ENCODE measurements around the gene DDTL.
"Not testable (repeated sequence)": the region's sequence is repeated elsewhere in the genome, so short reads cannot be mapped to it uniquely, and the experiment has no call there.

Gene DDTL

DNA sequence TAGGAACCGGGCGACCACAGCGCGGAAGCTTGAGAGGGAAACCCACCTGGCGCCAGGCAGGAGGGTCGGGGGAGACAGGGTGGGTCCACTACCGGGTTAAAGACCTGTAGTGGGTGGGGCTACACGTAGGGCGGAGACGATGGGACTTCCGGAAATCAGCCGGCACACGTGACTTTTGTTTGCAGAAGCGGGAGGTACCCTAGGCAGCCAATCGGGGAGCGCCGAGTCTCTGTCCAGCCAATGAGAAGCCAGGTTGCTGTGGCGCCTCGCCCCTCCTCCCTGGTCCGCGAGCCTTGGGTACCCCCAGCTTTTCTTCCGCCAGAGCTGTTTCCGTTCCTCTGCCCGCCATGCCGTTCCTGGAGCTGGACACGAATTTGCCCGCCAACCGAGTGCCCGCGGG lies at the start of gene DDTL:
TSS of gene DDTL (plus strand) at position 321 of the 400 bp plus-strand sequence. CDS start at position 348, 27 bp downstream.
- in situ Hi-C loops (cut with MboI; ENCODE audit: low sequenced_read_pairs): not testable (repeated sequence)

DNA sequence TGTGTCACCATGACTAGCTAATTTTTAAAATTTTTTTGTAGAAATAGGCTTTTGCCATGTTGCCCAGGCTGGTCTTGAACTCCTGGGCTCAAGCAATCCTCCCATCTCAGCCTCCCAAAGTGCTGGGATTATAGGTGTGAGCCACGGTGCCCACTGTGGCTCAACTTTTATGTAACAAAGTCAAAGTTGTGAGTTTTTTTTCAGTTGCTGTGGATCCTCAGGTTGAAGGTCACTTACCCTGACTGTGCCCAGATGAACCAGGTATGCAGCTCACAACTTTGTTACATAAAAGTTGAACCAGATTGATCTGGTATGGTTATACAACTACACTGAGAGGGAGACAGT lies 46.4 kb upstream of the DDTL start:
- in situ Hi-C loops (cut with MboI; ENCODE audit: low sequenced_read_pairs): not testable (repeated sequence)

DNA sequence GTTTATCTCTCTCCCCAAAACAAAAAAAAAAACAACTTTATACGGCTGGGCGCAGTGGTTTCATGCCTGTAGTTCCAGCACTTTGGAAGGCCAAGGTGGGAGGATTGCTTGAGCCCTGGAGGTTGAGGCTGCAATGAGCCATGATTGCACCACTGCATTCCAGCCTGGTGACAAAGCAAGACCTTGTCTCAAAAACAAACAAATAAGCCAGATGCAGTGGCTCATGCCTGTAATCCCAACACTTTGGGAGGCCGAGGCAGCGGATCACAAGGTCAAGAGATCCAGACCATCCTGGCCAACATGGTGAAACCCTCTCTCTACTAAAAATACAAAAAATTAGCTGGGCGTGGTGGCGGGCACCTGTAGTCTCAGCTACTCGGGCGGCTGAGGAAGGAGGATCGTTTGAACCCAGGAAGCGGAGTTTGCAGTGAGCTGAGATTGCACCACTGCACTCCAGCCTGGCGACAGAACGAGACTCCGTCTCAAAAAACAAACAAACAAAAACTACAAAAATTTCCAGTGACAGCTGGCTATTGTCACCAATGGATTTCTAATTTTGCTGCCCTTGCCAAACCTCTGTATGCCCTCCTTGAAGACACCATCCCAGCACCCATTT lies 45.0 kb upstream of the DDTL start:
- in situ Hi-C loops (cut with MboI; ENCODE audit: low sequenced_read_pairs): not testable (repeated sequence)

DNA sequence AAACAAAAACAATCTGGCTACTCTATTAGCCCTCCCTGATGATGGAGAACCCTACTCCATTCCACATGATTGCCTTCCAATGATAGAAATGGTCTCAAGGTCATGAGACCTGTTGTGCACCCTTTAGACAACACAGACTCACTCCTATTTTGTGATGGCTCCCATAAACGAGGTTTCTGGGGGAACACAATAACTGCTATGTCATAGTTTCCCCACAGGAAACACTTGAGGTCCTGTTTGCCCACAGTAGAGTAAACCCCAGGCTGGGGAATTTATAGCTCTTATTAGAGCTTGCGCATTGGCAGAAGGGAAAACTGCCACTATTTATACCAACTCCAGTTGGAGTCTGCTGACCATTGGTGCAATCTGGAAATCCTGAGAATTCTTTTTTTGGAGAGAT lies 43.8 kb upstream of the DDTL start:
- in situ Hi-C loops (cut with MboI; ENCODE audit: low sequenced_read_pairs): no loop called here

DNA sequence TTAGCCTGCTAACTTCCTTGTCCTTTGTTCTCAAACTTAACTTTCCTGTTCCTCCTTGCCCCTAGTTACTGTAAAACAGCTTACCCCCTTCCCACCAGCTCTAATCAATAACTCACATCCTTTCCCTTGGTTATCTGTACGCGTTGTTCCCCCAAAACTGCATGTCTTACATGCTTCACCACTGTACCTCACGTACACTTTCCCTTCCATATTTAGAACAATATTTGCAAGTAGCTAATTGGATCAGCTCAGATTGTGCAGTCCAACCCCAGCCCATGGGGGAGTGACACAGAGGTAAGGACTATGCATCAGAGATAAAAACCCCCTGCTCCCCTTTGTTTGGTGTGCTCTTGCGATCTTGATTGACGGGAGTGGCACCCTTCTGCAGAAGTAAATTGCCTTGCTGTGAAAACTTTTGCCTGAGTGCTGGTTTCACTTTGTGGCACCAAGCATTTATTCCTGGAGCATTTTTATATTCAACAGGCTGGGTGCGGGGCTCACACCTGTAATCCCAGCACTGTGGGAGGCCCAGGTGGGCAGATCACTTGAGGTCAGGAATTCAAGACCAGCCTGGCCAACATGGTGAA lies 41.6 kb upstream of the DDTL start:
- in situ Hi-C loops (cut with MboI; ENCODE audit: low sequenced_read_pairs): no loop called here

DNA sequence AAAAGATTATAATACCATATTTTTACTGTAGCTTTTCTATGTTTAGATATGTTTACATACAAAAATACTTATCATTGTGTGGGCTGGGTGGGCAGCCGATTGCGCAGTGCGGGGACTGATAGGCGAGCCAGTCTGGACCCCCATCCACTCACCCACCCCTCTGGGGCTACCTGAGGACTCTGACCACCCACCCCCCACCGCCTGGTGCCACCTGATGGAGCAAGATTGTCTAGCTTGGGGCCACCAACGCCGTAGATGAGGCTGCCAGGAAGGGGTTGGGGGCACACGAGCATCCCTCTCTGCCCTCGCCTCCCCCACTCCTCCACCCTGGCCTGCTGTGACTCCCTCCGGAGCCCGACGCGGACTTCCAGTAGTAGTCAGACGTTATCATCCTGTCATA lies 40.1 kb upstream of the DDTL start:
- in situ Hi-C loops (cut with MboI; ENCODE audit: low sequenced_read_pairs): no loop called here

DNA sequence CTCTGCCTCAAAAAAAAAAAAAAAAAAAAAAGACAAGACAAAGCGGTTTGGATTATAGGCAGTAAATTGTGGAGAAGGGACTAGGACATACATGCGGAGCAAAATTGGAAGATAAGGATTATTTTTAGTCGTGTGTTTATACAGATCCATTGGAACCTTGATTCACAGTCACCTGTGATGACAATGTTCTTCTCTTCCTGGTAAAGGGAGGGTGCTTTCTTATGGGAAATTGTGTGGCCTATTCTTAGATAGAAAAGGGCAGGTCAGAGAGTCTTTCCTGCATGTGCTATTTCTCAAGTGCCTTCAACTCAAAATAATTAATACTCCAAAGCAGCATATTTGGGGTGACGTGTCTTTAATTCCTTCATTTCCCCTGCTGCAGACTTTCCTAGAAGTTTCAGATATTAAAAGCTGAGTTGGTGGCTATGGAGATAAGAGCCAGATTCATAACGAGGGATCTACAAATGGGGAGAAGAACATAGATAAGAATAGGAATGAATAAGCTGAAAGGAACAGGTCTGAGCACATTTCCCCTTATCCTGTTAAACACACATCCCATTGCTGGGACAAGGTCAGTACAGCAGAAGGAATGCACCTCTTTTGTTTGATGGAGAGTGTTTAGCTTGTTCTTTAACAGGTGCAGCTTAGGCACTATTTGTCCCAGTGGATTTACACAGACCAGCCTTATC lies 28.2 kb upstream of the DDTL start:
- in situ Hi-C loops (cut with MboI; ENCODE audit: low sequenced_read_pairs): loop anchor here (5.0 kb wide), 1 partner anchor 69 kb away; the partner anchor contains the start of gene GSTT4

DNA sequence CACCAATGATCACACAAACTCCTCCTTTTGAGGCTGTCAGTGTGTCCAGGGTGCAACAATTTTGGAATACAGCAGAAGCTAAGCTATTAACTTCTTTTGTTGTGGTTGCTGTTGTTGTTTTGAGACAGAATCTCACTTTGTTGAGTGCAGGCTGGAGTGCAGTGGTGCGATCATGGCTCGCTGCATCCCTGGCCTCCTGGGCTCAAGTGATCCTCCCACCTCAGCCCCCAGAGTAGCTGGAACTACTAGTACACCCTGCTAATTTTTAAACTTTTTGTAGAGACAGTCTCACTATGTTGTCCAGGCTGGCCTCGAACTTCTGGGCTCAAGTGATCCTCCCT lies 27.7 kb upstream of the DDTL start:
- in situ Hi-C loops (cut with MboI; ENCODE audit: low sequenced_read_pairs): loop anchor here (5.0 kb wide), 1 partner anchor 68 kb away; the partner anchor contains the start of gene GSTT4

DNA sequence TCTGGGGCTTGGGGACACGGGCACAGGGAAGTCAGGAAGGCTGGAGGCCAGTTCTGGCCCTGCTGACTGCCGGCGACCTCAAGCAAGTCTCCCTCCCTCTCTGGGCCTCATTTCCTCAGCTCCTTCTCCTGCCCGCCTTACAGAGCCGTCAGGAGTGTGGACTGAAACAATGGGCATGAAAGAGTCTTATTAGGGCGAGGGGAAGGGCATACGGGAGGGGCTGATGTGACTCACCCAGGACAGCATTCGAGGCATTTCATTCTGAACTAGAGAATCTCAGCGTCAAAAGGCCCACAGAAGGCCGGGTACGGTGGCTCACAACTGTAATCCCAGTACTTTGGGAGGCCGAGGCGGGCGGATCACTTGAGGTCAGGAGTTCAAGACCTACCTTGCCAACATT lies 26.5 kb upstream of the DDTL start:
- in situ Hi-C loops (cut with MboI; ENCODE audit: low sequenced_read_pairs): not testable (repeated sequence)

DNA sequence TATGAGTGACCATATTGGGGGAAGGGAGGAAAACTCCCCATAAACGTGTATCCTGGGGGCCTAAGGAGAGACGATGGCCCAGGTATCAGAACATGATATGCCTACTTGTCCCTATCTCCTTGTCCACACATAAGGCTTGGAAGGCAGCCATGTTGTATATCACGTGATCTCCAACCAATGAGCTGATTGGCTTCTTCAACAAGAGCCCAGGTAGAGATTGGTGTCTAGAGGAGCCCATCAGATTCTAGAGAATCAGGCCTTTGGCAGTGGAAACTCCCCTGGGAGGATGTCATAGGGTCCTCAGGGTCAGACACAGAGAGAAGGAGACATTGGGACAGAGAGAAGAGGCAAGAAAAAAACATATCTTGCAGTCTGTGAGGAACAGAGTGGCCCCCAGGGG lies 19.3 kb upstream of the DDTL start:
- in situ Hi-C loops (cut with MboI; ENCODE audit: low sequenced_read_pairs): not testable (repeated sequence)

DNA sequence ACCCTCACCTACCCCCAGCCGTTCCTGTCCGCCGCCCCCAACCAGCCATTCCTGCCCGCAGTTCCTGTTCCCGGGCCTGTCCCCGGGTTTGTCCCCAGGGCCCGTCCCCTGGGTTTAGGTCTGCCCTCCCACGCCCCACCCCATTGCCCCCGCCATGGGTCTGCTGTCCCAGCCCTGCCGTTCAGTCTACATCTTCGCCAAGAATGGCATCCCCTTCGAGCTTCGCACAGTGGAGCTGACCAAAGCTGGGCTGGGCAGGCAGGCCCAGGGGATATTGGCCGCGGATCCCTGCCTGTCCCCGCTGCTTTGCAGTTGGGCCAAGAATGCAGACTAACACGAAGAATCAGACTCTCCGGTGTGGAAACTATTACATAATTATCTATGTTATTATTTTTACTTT lies 16.9 kb upstream of the DDTL start:
- in situ Hi-C loops (cut with MboI; ENCODE audit: low sequenced_read_pairs): not testable (repeated sequence)

DNA sequence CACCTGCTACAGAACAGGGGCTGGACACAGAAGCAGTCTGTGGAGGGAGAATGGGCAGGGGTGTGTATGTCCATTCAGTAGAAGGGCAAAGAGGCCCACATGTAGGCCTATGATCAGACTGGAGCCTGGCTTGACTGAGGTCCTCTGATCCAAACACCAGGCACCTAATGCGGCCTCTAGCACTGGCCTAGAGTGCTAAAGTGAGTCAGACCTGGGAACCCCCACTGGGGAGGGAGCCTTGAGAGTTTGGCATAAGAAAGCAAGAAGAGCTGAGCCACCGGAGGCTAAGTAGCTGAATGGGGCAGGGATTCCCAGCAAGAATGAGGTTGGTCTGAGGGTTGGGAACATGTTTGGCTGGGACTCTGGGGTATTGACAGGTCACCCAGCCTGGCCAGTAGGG lies 15.3 kb upstream of the DDTL start:
- in situ Hi-C loops (cut with MboI; ENCODE audit: low sequenced_read_pairs): not testable (repeated sequence)

DNA sequence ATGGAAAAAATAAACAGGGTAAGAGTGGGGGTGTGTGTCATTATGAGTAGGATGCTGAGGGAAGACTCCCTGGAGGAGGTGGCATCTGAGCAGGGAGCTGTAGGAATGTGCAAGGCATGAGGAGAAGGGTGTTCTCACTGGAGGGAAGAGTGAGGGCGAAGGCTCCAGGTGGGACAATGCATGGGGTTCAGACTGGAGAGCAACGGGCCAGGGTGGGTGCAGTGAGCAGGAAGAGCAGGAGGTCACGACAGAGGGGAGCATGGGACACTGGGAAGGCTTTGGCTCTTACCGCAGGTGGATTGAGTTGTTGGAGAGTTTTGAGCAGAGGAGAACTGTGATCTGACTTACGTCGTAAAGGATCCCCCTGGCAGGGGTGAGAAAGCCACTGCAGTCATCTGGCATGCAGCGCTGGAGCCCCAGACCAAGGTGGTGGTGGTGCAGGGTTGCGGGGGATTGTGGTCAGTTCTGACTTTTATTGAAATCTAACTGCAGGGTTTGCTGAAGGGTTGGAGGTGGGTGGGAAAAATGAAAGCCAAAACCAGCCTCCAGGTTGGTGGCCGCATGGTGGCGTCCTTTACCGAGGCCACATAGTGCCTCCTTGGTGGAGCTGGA lies 13.8 kb upstream of the DDTL start:
- in situ Hi-C loops (cut with MboI; ENCODE audit: low sequenced_read_pairs): not testable (repeated sequence)

DNA sequence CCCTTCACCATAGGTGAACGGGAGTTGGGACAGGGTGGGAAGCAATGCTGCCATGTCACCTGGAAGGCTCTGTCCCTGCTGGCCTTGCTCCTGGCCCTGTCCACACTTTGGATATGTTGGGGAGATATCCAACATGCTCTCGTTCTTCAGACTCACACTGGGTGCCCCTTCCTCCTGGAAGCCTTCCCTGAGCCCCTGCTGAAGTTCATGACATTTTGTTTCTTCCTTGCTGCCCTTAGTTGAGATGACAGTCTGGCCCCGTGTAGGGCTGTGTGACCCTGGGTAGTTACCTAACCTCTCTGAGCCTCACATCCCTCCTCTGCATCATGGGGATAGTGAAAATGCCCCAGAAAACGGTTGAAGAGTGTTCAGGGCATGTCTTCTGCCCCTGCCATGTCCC lies 13.2 kb upstream of the DDTL start:
- in situ Hi-C loops (cut with MboI; ENCODE audit: low sequenced_read_pairs): not testable (repeated sequence)

DNA sequence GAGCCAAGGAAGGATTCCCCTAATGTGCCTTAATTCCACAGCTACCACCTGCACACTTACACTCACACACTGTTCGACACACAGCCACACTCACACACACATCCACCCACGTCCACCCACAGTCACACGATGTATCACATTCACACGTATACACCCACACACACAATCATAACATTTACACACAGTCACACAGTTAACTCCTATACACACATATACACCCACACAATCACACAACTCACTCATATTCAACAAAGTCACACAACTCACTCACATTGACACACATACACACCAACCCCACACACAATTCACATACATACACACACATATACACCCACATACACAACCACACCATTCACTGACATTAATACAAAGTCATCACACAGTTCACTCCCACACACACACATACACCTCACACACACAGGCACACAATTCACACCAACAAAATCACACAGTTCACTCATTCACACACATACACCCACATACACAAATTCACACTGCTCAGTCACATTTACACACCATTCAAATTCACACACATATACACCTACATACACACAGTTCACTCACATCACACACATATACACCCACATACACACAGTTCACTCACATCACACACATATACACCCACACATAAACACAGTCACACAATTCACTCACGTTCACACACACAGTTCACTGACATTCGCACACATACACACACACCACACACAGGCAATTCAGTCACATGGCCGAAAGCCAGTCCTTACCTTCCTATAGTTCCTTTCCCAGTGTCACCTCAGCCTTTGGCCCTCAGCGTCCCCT lies 12.3 kb upstream of the DDTL start:
- in situ Hi-C loops (cut with MboI; ENCODE audit: low sequenced_read_pairs): not testable (repeated sequence)

DNA sequence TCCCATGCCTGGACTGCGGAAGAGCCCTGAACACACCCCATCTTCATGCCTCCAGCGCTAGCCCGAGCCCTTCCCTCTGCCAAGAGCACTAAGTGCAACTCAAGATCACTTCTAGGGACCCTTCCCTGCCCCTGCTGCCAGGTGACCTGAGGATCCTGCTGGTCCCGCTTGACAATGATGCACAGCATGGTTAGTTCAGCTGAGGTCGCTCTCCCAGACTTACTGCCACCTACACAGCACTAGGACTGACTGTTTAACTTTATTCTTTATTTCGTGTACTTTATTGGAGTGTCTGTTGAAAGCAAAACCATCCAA lies 11.7 kb upstream of the DDTL start:
- in situ Hi-C loops (cut with MboI; ENCODE audit: low sequenced_read_pairs): not testable (repeated sequence)

DNA sequence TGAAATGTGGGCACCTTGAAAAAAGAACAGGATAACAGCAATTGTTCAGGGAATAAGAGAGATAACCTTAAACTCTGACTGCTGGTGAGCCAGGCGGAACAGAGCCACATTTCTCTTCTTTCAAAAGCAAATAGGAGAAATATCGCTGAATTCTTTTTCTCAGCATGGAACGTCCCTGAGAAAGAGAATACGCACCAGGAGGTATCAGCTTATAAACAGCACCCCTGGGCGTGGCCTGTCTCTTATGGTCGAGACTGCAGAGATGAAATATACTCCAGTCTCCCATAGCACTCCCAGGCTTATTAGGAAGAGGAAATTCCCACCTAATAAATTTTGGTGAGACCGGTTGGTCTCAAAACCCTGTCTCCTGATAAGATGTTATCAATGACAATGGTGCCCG lies 10.8 kb upstream of the DDTL start:
- in situ Hi-C loops (cut with MboI; ENCODE audit: low sequenced_read_pairs): not testable (repeated sequence)

DNA sequence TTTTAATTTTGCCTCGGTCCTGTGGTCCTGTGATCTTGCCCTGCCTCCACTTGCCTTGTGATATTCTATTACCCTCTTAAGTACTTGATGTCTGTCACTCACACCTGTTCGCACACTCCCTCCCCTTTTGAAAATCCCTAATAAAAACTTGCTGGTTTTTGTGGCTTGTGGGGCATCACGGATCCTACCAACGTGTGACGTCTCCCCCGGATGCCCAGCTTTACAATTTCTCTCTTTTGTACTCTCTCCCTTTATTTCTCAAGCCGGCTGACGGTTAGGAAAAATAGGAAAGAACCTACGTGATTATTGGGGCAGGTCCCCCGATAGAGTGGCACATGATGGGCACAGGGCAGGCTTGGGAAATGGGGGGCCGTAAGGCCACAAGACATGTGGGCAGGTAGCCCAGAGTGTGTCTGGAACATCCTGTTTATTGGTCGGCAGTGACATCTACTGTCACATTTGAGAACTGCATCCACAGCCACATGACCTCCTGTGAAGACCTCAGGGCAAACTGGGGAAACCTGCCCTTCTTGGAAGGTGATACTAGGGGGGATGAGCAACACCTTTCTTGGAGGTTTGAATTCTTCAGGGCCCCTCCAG lies 10.3 kb upstream of the DDTL start:
- in situ Hi-C loops (cut with MboI; ENCODE audit: low sequenced_read_pairs): not testable (repeated sequence)

DNA sequence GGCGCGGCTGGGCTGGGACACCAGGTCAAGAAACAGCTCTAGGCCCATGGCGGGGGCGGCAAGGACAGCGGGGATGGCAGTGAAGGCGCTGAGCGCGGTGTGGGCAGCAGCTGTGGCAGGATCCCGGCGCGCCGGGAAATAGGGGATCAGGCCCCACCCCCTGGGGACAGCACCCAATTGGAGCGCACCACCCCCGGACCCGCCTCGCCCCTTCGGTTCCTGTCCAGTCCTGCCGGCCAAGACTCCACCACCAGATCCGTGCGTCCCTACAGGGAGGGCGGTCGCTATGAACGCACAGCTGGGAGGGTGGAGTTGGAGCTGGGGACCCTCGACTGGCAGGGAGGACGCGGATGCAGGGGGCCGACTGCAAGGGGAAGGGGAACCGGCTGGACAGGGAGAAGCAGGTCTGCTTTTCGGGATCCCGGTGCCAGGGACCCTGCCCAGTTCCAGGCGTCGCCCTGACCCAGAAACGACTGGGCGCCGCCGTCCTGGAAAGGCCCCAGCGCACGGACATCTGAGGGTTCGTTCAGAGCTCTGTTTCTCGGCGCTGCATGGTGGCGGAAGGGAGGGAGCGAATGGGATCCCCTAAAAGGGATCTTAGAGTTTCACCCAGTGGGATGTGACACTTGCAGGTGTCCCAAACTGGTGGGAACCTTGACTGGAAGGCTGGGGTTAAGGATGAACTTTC lies 5.5 kb upstream of the DDTL start, which contains the start of gene GSTT2B:
TSS of gene GSTT2B (minus strand) at position 112 of the 688 bp plus-strand sequence. CDS start at position 48, 64 bp downstream.
- in situ Hi-C loops (cut with MboI; ENCODE audit: low sequenced_read_pairs): not testable (repeated sequence)

DNA sequence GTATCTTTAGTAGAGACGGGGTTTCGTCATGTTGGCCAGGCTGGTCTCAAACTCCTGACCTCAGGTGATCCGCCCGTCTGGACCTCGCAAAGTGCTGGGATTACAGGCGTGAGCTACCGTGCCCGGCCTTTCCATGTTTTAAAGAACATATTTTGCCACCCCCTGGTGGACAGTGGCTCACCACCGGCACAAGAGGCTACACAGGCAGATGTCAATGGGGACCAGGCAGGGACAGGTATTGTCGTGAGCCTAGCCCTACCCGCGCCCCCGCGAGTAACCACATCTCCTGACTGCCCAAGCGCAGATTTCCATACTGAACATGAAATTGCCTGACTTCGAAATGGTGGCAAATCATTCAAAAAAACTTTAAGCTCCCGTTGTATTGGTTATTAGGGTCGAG lies 594 bp upstream of the DDTL start:
- in situ Hi-C loops (cut with MboI; ENCODE audit: low sequenced_read_pairs): not testable (repeated sequence)
